HUDEP-2 (cell line): ENCODE data around the gene RHD.
"Not testable (repeated sequence)": the region's sequence is repeated elsewhere in the genome, so short reads cannot be mapped to it uniquely, and the experiment has no call there.

Source experiments
- DNase-seq, 76 experiments: peaks; one replicate each; lab custom pipeline; 2025; ENCODE audit not compliant: unreplicated experiment in 76 of 76; lab: John Stamatoyannopoulos, UW

The RHD gene

DNA sequence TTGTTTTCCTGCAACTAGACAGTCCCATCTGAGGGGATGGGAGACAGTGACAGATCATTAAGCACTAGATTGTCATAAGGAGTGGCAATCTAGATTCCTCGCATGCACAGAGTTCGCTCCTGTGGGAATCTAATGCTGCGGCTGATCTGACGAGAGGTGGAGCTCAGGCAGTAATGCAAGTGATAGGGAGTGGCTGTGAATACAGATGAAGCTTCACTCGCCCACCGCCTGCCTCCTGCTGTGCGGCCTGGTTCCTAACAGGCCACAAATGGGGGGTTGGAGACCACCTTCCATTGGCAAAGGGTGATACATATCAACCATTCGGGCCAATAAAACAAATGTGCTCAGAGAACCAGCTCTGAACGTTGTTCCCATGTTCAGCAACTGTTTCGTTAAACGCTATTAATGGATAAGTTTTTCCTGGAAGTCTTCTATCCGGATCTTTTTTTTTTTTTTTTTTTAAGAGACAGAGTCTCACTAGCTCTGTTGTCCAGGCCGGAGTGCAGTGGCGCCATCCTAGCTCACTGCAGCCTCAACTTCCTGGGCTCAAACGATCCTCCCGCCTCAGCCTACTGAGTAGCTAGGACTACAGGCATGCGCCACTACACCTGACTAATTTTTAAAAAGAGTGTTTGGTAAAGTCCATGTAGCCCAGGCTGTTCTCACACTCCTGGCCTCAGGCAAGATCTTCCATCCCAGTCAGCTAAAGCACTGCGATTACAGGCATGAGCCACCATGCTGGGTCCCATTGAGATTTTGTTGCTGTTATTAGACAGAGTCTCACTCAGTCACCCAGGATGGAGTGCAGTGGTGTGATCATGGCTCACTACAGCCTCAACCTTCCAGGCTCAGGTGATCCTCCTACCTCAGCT, 16.4 kb upstream of the RHD start:
- no peak for DNase-seq

- DNase-seq, result no peak
Observed at GRCh38 chr1:25256578-25256965, 15.7 kb upstream of the RHD start.

DNA sequence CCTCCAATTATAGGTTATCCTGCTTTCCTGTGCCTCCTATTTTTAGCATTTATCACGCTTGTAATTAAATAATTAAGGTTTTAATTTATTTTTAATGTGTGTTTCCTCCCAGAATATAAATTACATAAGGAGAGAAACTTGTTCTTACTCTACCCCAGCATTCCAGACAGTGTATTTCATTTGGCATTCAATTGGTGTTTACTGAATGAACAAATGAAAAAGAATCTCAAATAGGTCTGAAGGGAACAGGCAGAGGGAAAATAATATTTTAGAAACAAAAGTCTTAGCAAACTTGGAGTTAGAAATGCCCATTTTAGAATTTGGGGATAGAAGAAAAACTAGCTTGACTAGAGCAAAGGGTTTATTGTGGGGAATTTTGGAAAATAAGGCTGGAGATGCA, 15.1 kb upstream of the RHD start:
- no peak for DNase-seq

- DNase-seq, result peak in 3 of 76 experiments; percentile 11 to 25 (median 23)
Observed at GRCh38 chr1:25259813-25260212, 12.5 kb upstream of the RHD start.

DNA sequence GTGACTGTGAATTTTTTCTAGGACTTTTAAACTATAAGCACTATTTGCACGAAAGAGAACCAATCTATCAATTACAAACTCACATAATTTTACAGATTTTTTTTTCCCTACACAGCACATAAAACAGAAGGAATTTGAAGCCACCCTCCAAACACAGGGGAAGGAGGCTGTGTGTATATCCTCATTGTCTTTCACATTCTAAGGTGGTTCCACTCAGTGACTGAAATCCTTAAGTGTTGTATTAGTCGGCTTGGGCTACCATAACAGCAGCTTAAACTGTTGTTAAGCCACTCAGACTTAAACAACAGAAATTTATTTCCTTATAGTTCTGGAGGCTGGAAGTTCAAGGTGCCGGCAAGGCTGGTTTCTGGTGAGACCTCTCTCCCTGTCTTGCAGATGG, 12.0 kb upstream of the RHD start:
- not testable (repeated sequence) for DNase-seq

GRCh38 chr1:25266554-25267287, 5.6 kb upstream of the RHD start:
- peak in 5 of 76 experiments; percentile 6 to 44 (median 24) for DNase-seq

DNA sequence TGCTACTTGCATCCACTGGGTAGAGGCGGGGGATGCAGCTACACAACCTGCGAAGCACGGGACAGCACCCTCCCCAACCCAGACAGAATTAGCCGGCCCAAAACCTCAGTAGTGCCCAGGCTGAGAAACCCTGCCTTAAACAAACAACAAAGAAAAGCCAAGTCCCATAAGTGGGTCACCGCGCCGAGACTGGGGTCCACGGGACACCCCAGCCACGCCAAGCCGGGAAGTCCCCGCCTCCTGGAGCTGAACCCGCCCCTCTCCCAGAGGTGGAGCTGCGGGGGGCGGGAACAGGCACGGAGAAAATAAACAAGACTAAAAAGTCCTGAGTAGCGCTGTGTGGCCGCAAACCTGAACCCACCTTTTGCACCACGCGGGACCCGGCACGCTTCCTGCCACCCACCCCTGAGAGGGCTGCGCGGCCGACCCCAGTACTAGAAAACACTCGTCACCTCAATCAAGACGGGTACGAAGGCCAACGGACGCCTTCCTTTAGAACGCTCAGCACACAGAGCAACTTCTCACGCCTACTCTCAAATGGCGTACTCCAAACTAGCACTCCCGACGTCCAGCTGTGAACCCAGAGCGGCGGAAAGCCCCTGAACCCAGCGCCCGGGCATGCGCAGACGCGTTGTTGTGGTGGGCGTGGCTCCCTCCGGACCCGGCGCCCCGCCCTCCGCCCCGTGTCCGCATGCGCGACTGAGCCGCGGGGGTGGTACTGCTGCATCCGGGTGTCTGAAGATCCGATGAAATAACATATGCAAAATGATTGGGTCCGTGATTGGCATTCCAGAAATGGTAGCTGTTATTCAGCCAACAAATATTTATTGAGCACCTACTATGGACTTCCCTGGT, 4.8 kb upstream of the RHD start:
- DNase-seq, result peak in 69 of 76 experiments; percentile 30 to 87 (median 71)

DNA sequence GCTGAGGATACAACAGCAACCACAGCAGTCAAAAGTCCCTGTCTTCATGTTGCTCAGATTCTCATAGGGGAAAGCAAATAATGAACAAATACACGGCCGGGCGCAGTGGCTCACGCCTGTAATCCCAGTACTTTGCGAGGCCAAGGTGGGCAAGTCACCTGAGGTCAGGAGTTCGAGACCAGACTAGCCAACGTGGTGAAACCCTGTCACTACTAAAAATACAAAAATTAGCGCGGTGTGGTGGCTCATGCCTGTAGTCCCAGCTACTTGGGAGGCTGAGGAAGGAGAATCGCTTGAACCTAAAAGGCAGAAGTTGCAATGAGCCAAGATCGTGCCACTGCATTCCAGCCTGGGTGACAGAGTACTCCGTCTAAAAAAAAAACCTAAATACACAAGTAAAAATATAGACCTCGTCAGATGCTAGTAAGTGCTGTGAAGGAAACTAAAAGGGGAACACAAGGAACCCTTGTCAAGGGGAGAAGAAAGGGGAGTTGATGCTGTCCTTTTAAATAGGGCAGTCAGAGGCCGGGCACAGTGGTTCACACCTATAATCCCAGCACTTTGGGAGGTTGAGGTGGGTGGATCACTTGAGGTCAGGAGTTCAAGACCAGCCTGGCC, 4.1 kb upstream of the RHD start:
- not testable (repeated sequence) for DNase-seq

- DNase-seq, result not testable (repeated sequence)
Observed at GRCh38 chr1:25275648-25276047, 3.3 kb downstream of the RHD start.

- DNase-seq, result not testable (repeated sequence)
Observed at GRCh38 chr1:25277295-25277694, 5.0 kb downstream of the RHD start.

DNA sequence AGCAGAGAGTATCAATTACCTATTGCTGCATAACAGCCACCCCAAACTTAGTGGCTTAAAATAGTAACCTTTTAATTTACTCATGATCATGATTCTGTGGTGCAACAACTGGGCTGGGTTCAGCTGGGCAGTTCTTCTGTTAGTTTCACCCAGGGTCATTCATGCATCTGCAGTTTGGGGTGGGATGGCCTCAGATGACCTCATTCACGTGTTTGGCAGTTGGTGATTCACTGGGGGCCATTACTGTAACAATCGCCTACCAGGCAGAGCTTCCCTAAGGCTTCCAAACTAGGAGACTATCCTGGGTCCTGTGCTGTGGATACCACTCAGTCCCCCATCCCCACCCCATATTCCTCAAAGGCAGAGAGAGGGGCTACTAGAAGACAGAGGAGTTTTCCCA, 6.0 kb downstream of the RHD start:
- DNase-seq, result peak in 6 of 76 experiments; percentile 4 to 43 (median 18)

- peak in 1 of 76 experiments; percentile 13 for DNase-seq
Observed at GRCh38 chr1:25278790-25279189, 6.5 kb downstream of the RHD start.

- peak in 74 of 76 experiments; percentile 56 to 96 (median 84) for DNase-seq
Observed at GRCh38 chr1:25279693-25280111, 7.4 kb downstream of the RHD start.

DNA sequence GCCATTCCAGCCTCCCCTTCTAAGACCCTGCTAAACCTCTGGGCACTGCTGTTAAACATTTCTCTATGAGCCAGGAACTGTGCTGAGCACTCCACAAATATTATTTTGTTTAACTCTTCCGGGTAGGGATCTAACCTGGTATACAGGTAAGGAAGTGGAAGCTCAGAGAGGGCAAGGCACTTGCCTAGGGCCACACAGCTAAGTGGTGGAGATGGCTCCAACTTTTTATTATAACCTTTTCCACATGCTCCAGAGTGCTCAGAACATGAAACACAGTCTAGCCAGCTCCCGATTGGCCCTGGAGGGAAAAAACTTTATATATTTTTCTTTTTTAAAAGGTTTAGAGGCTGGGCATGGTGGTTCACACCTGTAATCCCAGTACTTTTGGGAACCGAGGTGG, 13.6 kb downstream of the RHD start:
- DNase-seq, result peak in 1 of 76 experiments; percentile 14

DNA sequence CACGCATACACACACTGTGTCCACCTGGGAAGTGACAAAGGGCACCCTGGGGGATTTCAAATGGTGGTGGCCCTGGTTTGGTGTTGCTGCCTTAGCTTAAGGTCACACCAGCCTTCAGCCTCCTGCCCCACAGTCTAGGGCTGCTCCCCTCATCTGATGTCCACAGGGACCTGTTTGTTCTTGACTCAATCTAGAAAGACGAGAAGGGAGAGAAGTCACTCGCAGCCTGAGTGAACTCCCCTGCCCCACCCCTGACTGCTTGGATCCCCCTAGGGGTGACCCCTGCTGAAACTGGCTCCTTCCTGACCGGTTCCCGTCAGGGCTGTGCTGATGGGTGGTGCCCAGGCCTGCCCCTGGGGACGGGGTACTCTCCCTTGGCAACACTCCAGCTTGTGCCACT, 14.9 kb downstream of the RHD start:
- peak in 12 of 76 experiments; percentile 10 to 41 (median 23) for DNase-seq

DNA sequence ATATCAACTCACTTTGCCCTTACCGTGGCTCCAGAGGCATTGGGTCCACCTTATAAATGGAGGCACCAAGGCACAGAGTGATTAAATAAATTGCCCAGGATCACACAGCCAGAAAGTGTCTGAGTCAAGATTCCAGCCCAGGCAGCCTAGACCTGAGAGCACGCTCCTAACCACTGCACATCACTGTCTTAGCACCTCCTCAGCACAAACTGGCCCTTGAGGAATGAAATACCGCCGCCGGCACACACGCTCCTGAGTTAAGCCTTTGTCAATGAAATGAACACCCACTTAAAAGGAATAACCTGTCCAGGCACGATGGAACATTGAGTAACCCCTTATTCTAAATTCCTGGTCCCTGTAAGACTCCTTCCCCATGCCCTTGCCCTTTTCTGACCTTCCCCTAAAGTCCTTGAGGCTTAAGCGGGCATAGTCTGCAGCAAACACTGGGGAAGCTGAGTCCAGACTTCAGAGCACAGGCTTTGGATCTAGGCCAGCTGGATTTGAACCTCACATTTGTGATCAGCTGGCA, 16.3 kb downstream of the RHD start:
- not testable (repeated sequence) for DNase-seq

DNA sequence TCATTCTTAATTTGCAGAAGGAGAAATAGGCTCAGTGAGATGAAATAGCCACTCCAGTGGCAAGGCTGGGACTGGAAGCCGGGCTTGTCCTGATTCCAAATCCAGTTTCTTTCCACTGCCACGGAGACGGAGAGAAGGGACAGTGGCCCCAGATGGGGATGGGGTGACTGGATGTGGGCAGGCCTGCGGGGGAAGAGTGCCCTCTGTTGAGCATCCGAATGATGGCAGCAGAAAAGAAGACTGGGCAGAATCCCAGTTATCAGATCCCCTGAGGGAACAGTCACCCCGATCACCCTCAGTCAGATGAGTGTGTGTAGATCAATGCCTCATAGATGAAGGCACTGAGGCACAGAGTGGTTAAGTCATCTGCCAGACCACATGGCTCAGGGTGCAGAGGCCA, 17.7 kb downstream of the RHD start:
- DNase-seq, result peak in 13 of 76 experiments; percentile 2 to 36 (median 20)

DNA sequence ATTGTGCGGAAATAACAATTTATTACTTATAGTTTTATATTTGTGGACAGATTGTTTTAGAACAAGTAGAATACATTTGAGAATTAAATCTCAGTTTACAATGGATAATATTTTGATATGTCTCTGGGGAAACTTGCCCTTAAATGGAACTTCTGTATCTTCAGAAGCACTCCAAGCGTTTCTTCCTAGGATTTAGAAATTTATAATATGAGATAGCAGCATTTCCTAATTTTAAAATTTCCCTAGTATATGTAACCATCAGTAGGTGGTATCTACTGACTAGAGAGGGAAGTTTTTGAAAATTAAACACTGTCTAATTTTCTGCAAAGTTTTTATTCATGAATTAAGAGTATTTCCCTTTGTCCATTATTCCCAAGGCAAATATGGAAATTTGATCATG, 21.1 kb downstream of the RHD start:
- DNase-seq, result not testable (repeated sequence)

GRCh38 chr1:25294889-25295826, 22.8 kb downstream of the RHD start:
- not testable (repeated sequence) for DNase-seq
